Gastrocnemius medialis (tissue), 4 donors: ENCODE measurements around the gene LPAR2.

Experiments used
- POLR2A ChIP-seq, 2 donors: fragments of 450-650 bp; IDR thresholded peaks; one replicate each; pipeline ENCODE4 v1.6.1; 2017; ENCODE audit warnings: antibody characterized with exemption in 2 of 2, mild to moderate bottlenecking in 2 of 2, moderate library complexity in 2 of 2
- TF ChIP-seq, protein P1 (sequence below), 5 experiments: fragments of 450-650 bp in 3 of 5; fragments of 200-600 bp in 2 of 5; sonication (generic) in 2 of 5; IDR thresholded peaks in 4 of 5; conservative IDR thresholded peaks in 1 of 5; 1 replicate in 4 of 5; 2 replicates in 1 of 5; pipeline ENCODE4 v1.5.1; 2016 to 2019; ENCODE audit warnings: antibody characterized with exemption in 5 of 5, mild to moderate bottlenecking in 3 of 5, moderate library complexity in 3 of 5

DNA sequence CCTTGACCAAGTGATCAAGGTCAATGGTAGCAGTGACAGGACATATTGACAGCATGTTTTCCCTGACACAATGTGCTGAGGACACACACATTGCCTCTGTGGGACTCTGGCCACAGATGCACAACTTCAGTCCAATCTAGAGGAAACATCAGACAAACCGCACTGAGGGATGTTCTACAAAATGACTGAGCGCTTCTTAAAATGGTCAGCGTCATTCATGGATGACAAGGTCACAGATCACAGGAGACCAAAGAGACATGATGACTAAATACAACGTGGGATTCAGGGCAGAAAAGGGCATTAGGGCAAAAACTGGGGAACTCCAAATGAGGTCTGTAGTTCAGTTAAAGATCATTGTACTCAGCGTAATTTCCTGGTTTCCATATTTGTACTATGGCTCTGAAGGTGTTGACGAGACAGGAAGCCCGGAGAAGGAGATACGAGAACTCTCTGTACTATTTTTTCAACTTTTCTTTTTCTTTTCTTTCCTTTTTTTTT, 30.2 kb downstream of the LPAR2 start:
- TF ChIP-seq, protein P1, sequence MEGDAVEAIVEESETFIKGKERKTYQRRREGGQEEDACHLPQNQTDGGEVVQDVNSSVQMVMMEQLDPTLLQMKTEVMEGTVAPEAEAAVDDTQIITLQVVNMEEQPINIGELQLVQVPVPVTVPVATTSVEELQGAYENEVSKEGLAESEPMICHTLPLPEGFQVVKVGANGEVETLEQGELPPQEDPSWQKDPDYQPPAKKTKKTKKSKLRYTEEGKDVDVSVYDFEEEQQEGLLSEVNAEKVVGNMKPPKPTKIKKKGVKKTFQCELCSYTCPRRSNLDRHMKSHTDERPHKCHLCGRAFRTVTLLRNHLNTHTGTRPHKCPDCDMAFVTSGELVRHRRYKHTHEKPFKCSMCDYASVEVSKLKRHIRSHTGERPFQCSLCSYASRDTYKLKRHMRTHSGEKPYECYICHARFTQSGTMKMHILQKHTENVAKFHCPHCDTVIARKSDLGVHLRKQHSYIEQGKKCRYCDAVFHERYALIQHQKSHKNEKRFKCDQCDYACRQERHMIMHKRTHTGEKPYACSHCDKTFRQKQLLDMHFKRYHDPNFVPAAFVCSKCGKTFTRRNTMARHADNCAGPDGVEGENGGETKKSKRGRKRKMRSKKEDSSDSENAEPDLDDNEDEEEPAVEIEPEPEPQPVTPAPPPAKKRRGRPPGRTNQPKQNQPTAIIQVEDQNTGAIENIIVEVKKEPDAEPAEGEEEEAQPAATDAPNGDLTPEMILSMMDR (IDR thresholded peaks at IDR 0.05 in 4 of 5, conservative IDR thresholded peaks at IDR 0.05 in 1 of 5) = no peak
- TF ChIP-seq POLR2A (IDR thresholded peaks at IDR 0.05) = no peak
